Uterus (tissue), 4 donors: ENCODE data around the gene LTBP1. TPM values are rescaled to one million over a fixed set of nuclear protein-coding genes. Genes with fewer than 3 reads are reported as not detected.

ENCODE experiments used
- DNase-seq, 2 donors: peaks; one replicate each; pipeline ENCODE4 v3.0.0-alpha.2; 2019 to 2020
- H3K27ac ChIP-seq, 2 donors: fragments of 200-600 bp; sonication (generic); 1 replicate in 1 of 2; 2 replicates in 1 of 2; pipeline ENCODE4 v1.5.1; 2016 to 2018
- H3K27me3 ChIP-seq, 2 donors: fragments of 200-600 bp; sonication (generic); one replicate each; pipeline ENCODE4 v1.5.1; 2018 to 2019; ENCODE audit warnings: control low read depth in 1 of 2
- H3K36me3 ChIP-seq, 2 donors: fragments of 200-600 bp; sonication (generic); one replicate each; pipeline ENCODE4 v1.5.1; 2019; ENCODE audit warnings: control low read depth in 1 of 2
- H3K4me1 ChIP-seq, 2 donors: fragments of 200-600 bp; sonication (generic); one replicate each; pipeline ENCODE4 v1.5.1; 2018 to 2019; ENCODE audit warnings: control low read depth in 1 of 2
- H3K4me3 ChIP-seq, 2 donors: fragments of 200-600 bp; sonication (generic); 1 replicate in 1 of 2; 2 replicates in 1 of 2; pipeline ENCODE4 v1.5.1; 2018 to 2019; ENCODE audit warnings: mild to moderate bottlenecking in 1 of 2
- H3K9me3 ChIP-seq, 2 donors: fragments of 200-600 bp; sonication (generic); one replicate each; pipeline ENCODE4 v1.5.1; 2019; ENCODE audit warnings: control low read depth in 1 of 2
- POLR2A ChIP-seq, 2 donors: fragments of 450-650 bp; IDR thresholded peaks; one replicate each; pipeline ENCODE4 v1.6.1; 2016; ENCODE audit warnings: antibody characterized with exemption in 2 of 2, mild to moderate bottlenecking in 1 of 2, moderate library complexity in 1 of 2
- intact Hi-C: fragments of 100-400 bp; cut with DNase I; formaldehyde crosslinking; loops from one replicate; pipeline ENCODE4 v1.15.1; 2023; ENCODE audit warnings: low total_unique reads
- total RNA-seq, 4 donors: library from RNA; depleted of rRNA in 3 of 4; stranded (reverse); fragments of >200 nt in 3 of 4; gene quantifications; one replicate each; pipeline versions ENCODE4 v1.1.0 to v1.2.4, GENCODE V29; 2014 to 2023
- TF ChIP-seq, protein P1 (sequence below), 4 experiments: fragments of 200-600 bp in 2 of 4; fragments of 450-650 bp in 2 of 4; sonication (generic) in 2 of 4; IDR thresholded peaks; one replicate each; pipeline ENCODE4 v1.5.1; 2016 to 2019; ENCODE audit warnings: antibody characterized with exemption in 4 of 4, mild to moderate bottlenecking in 2 of 4, moderate library complexity in 1 of 4
- donor health status: DM: yes; HTN: yes; CAD: no.

The LTBP1 gene
- total RNA-seq, 4 donors from 2014 or later: 72.5 to 322 (median 92.2) TPM

DNA sequence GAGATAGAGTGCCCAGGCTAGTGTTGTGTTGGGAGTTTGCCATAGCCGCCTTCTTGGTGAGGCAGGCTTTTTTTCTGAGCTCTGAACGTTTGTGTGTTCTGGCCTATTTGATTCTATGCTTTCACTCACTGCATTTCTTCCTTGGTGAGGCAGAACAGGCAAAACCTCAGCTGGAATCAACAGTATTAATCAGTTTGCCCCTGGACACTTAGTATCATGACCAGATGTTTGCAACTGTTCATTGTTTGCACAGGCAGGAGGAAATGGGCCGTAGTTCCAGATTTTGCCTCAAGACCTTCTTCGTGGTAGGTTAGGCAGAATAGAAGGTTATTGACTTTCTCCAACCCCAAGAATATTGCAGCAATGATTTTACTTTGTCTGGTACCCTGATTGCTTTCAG lies 311.6 kb downstream of the LTBP1 start:
- intact Hi-C loops: no loop called here
- H3K9me3 ChIP-seq: no peaks in the 10 kb centered on the region
- H3K4me3 ChIP-seq: no peak overlapping the region
- DNase-seq: no peak
- TF ChIP-seq, protein P1, sequence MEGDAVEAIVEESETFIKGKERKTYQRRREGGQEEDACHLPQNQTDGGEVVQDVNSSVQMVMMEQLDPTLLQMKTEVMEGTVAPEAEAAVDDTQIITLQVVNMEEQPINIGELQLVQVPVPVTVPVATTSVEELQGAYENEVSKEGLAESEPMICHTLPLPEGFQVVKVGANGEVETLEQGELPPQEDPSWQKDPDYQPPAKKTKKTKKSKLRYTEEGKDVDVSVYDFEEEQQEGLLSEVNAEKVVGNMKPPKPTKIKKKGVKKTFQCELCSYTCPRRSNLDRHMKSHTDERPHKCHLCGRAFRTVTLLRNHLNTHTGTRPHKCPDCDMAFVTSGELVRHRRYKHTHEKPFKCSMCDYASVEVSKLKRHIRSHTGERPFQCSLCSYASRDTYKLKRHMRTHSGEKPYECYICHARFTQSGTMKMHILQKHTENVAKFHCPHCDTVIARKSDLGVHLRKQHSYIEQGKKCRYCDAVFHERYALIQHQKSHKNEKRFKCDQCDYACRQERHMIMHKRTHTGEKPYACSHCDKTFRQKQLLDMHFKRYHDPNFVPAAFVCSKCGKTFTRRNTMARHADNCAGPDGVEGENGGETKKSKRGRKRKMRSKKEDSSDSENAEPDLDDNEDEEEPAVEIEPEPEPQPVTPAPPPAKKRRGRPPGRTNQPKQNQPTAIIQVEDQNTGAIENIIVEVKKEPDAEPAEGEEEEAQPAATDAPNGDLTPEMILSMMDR (IDR thresholded peaks at IDR 0.05): no peak
- TF ChIP-seq POLR2A (IDR thresholded peaks at IDR 0.05): no peak
- H3K27me3 ChIP-seq: no peaks in the 10 kb centered on the region
- H3K36me3 ChIP-seq: no peaks in the 10 kb centered on the region
- no peak overlapping the region for H3K27ac ChIP-seq
- no peaks in the 10 kb centered on the region for H3K4me1 ChIP-seq

DNA sequence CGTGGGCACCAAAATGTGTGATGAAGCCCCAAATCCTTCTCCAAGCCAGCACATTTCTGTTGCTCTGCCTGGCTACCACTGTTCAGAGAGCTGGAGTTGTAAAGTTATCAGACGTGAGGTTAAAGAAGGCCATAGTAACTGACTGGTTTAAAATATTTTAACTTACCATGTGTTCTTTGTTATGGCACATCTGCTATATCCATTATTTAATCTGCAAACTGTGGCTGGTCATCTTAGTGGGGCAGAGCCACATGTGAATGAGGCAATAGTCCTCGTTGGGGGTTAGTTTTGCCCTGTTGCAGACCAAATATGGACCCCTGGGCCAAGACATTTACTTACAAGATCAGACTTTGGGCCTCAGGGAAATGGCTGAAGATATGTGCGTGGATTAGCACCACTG lies 315.3 kb downstream of the LTBP1 start:
- Histone ChIP-seq H3K27ac (no peak overlapping the region), H3K4me3 (no peak overlapping the region), H3K36me3 (no peaks in the 10 kb centered on the region), H3K9me3 (no peaks in the 10 kb centered on the region), H3K4me1 (no peaks in the 10 kb centered on the region), H3K27me3 (no peaks in the 10 kb centered on the region)
- DNase-seq: no peak
- TF ChIP-seq, protein P1 (IDR thresholded peaks at IDR 0.05): no peak
- TF ChIP-seq POLR2A (IDR thresholded peaks at IDR 0.05): no peak
- intact Hi-C loops: no loop called here

DNA sequence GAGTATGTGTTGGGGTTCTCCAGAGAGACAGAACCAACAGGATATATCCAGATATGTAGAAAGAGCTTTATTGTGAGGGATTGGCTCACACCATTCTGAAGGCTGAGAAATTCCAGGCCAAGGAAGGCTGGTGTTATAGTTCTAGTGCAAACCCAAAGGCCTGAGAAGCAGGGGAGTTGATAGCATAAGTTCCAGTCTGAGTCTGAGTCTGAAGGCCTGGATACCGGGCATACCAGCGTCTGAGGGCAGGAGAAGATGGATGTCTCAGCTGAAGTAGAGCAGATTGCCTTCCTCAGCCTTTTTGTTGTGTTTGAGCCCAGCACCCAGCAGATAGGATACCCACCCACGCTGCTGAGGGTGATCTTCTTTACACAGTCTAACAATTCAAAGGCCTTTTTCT lies 318.0 kb downstream of the LTBP1 start:
- intact Hi-C loops: no loop called here
- H3K36me3 ChIP-seq: no peaks in the 10 kb centered on the region
- no peak for DNase-seq
- no peak overlapping the region for H3K4me3 ChIP-seq
- H3K4me1 ChIP-seq: peaks cover 0 to 7% of the 10 kb centered on the region in 2 donors
- no peaks in the 10 kb centered on the region for H3K27me3 ChIP-seq
- H3K9me3 ChIP-seq: no peaks in the 10 kb centered on the region
- no peak for TF ChIP-seq POLR2A (IDR thresholded peaks at IDR 0.05)
- TF ChIP-seq, protein P1 (IDR thresholded peaks at IDR 0.05): no peak
- peak overlapping the region in 1 of 2 donors; percentile 9 for H3K27ac ChIP-seq

DNA sequence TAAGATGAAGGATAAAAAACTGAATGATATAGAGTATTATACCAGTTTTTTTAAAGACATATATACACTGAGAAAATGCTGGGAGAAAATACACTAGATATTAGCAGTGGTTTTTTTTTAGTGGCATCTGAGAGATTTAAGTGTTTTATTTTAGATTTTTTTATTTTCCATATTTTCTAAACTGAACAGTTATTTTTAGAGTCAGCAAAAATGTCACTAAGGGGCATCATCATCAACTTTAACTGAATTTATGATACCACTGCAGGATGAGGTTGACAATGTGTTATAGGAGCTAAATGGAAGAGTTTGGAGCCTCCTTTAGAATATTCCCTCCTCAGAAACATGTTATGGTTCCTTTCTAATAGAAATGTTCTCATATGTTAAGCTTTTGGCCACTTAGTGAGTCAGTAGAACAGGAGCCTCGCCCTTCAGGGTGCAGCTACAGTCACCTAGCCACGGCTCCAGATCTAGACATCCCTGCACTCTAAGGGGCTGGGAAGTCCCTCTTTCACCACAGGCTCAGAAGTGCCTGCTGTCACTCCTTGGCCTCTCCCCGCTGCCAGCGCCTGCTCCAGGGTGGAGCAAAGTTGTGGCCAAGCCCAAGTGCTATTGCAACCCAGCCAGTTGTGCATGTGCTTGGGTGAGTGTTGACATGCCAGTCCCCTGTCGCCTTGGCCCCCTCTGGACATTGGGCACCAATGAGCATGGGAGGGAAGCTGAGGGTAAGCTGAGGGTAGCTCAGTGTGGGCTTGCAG lies 319.0 kb downstream of the LTBP1 start:
- Histone ChIP-seq H3K27ac (no peak overlapping the region), H3K9me3 (no peaks in the 10 kb centered on the region), H3K4me3 (no peak overlapping the region), H3K4me1 (peaks cover 0 to 7% of the 10 kb centered on the region in 2 donors), H3K36me3 (no peaks in the 10 kb centered on the region), H3K27me3 (no peaks in the 10 kb centered on the region)
- intact Hi-C loops: no loop called here
- DNase-seq: no peak
- no peak for TF ChIP-seq POLR2A (IDR thresholded peaks at IDR 0.05)
- TF ChIP-seq, protein P1 (IDR thresholded peaks at IDR 0.05): no peak

DNA sequence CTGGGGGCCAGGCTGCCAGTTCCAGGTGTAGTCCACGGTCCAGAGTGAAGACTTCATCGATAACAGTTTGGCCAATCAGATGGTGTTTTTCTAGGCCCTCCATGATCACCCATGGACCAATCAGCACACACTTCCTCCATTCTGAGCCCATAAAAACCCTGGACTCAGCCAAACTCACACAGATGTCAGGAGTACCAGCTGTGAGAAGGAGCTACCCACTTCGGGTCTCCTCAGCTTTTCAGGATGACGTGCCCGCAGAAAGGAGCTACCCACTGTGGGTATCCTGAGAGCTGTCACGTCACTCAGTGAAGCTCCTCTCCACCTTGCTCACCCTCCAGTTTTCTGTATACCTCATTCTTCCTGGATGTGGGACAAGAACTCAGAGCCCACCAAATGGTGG lies 319.7 kb downstream of the LTBP1 start:
- H3K27ac ChIP-seq: no peak overlapping the region
- intact Hi-C loops: no loop called here

More for the DNA sequence above, 319.7 kb downstream of the LTBP1 start:
- Histone ChIP-seq H3K4me1 (peaks cover 0 to 7% of the 10 kb centered on the region in 2 donors), H3K9me3 (no peaks in the 10 kb centered on the region), H3K36me3 (no peaks in the 10 kb centered on the region), H3K4me3 (no peak overlapping the region), H3K27me3 (no peaks in the 10 kb centered on the region)
- TF ChIP-seq POLR2A (IDR thresholded peaks at IDR 0.05): no peak
- TF ChIP-seq, protein P1 (IDR thresholded peaks at IDR 0.05): no peak
- DNase-seq: no peak
